Measurements from ENCODE around the gene FOXA2. TPM values are rescaled to one million over a fixed set of nuclear protein-coding genes. Genes with fewer than 3 reads are reported as not detected.
"Not testable (repeated sequence)": the region's sequence is repeated elsewhere in the genome, so short reads cannot be mapped to it uniquely, and the experiment has no call there.

FOXA2 gene
- total RNA-seq, 1 donor from 2014 or later = not detected

DNA sequence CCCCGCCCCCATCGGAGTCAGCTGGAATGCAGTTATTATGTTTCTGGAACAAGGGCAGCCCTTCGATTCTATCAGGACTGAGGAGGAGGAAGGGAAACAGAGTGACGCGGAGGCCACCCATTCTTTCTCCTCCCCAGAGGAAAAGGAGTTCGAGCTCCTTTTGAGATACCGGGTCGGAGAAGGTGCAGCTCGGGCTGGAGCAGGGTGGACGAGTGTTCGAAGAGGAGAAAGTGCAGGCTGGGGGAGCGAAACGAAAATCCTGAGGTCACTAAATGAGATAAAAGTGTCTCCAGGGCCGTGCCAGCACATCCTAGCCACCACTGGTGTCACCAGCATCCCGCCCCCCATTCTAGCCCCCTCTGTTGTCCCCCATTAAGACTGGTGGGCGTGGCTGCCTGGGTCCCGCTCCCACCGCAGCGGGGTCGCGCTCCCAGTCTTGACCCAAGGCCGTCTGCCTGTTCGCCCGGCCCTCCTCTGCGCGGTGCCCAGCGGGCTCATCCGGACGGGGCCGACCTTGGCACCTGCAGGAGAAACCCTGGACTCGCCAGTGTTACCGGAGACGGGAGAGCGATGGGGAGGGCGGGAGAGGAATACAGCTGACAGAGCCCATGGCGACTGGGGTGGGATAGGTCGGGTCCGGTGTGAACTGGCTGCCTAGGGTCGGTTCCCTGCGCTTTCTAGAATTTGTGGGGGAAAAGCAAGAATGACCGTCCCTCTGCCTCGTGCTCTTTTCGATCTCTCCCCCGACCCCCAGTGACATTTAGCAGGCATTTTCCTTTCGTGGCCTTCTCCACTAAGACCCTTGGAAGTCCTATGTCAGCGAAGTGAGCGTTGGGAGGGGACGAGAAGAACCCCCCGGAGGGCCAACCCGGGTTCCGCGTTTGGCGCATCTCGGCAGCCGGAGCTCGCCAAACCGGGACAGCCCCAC is 16.2 kb downstream of the FOXA2 start:
- no peak for DNase-seq (ENCODE audit: low read depth in 2 of 2)

DNA sequence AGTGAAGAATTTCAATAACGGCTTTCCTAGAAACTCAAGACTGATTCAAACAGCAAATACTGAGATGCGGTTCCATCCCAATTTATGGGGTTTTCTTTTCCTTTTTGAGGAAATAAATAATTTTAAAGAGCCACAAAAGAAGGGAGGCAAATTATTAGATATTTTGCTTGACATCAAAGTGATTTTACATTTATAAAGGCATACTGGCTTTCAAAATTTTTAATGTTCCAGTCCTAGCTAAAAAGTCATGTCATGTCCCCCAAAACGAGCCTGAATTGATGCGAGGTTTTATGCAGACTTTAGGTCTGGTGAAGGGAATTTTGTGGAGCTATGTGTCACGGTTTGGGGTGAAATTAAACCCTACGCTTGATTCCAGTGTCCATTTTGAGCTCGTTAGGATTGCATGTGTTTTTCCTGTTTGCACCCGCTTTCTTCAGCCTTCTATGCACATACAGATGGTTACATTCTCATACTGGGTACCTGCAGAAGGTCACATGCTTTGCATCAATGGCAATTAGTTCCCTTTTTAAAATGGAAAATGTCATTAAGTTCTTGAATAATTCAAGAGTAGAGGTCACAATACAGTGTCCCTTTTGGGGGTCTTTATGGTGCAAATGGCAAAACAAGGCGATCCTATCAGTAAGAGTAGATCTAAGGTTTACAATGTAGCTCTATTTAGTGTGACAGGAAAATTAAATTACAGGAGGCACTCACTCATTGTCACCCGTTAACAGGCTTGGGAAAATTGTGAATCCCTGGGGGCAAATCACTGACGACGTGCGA is 17.3 kb downstream of the FOXA2 start:
- DNase-seq (ENCODE audit: low read depth in 2 of 2) = no peak

DNA sequence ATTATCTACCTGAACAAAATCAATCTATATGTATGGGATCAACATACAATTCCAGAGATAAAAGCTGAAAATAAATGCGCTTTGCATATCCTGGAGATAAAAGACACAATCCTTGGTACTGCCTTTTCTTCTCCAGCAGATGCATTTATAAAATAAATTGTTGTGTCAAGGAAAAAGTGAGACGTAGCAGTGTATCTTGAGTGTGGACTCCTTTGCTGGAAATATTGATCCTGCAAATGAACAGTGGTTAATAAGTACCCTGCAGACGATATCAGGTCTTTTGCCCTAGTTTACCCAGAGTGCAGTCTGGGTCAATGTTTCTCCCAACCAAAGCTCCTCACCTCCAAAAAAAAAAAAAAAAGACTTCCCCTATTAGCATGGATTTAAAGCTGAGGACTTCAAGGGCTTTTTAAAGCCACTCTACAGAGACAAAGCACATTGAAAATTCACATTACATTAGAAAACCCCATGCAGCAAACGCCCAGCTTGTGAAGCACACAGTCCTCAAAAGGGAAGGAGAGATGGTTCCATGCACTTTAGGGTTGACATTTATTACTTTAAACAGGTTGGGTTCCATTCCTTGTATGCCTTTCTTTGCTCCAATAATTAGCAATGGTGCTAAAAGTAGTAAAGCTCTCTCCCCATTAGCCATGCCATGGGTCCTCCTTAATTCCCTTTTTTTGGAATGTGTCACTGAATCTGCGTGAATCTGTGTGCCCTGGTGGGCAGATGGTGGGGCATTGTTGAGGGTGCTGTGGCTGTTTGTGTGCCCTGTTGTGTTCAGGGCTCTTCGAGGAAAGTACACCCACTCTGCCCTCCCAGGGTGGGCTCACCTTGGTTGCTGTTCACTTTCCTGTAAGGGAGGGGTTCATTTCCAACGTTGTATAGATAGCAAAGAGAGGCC is 21.1 kb downstream of the FOXA2 start:
- no peak for DNase-seq (ENCODE audit: low read depth in 2 of 2)

DNA sequence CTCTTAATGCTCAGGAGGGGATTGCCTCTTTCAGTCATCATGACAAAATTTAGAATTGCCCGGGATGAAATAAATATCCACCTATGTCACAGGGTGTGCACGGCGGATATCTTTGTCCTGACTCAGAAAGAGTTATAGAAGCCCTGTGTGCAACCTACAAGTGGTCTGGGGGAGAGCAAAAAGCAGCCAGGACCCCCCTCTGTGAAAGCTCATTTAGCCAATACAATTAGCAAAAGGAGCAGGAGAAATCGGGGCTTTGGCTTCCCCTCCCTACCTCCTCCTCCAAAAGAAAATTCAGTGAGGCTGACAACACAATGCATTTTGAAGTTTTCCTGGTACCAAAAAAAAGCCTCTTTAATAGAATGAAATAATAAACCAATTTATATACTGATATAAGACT is 21.8 kb downstream of the FOXA2 start:
- no peak for DNase-seq (ENCODE audit: low read depth in 2 of 2)

DNA sequence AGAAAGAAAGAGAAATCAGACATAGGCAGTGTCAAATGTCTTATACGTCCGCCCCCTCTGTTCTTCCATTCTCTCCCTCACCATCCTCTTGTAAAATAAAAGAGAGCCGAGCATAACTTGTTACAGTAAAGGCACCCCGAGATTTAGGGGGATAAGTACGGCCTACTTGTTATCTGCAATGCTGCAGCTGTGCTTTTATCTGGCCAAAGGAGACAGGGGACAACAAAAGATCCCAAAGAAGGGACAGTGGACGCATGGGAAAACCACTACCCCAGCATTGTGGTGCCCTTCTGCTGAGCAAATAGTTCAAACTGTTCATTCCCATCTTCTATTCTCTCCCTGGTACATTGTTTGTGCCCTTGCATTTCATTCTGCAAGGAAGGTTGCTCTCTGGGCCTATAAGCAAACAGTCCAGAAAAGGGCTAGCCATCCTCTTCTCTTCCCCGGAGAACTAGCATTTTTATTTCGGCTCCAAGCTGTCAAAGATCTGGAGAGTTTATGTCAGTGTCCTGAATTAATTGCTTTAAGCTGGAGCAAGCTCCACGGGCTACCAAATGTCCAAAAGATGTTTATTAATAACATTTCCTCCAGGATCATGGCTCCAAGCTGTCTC is 22.3 kb downstream of the FOXA2 start:
- no peak for DNase-seq (ENCODE audit: low read depth in 2 of 2)

DNA sequence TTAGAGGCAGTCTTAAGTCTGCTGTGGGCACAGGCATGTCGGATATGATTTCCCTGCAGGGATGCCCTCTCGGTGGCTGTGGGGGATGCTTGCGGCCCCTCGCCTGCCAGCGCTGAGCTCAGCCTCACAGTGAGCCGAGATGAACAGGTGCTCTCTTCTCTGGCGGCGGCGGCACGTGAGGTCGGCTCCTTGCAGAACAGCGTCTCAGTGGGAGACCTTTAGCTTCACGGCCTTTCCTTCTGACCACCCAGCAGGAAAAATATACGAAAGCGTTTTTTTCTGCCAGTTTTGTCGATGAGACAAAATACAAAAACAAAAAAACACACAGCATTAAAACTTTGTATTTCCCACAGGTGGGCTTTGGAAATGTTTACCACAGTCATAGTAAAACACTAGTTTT is 23.6 kb downstream of the FOXA2 start:
- DNase-seq (ENCODE audit: low read depth in 2 of 2) = no peak

DNA sequence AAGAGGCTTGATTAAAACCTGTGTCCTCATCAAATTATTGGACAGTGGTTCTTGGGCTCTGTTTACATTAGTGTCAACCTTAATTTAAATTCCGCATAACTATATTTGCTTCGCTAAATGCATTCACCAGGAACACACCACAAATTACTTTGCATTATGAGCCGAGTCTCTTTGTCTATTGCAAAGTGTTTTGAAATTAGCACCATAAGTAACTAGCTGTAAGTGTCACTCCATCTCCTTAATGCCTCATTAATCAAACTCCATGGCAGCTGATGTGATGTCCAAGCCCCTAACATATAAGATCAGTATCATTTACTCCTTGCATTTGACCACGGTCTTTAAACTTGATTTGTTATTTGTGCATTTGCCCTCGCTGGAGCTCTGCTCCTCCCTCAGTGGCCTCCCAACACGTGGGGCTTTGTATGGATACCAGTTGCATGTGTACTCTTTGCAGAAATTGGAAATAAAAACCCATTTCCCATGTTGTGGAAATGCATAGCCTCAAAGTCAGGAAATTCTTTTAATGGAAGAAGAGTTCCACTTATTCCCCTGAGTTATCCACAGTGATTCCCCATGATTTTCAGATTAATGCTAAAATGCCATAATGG is 24.6 kb downstream of the FOXA2 start:
- no peak for DNase-seq (ENCODE audit: low read depth in 2 of 2)

DNA sequence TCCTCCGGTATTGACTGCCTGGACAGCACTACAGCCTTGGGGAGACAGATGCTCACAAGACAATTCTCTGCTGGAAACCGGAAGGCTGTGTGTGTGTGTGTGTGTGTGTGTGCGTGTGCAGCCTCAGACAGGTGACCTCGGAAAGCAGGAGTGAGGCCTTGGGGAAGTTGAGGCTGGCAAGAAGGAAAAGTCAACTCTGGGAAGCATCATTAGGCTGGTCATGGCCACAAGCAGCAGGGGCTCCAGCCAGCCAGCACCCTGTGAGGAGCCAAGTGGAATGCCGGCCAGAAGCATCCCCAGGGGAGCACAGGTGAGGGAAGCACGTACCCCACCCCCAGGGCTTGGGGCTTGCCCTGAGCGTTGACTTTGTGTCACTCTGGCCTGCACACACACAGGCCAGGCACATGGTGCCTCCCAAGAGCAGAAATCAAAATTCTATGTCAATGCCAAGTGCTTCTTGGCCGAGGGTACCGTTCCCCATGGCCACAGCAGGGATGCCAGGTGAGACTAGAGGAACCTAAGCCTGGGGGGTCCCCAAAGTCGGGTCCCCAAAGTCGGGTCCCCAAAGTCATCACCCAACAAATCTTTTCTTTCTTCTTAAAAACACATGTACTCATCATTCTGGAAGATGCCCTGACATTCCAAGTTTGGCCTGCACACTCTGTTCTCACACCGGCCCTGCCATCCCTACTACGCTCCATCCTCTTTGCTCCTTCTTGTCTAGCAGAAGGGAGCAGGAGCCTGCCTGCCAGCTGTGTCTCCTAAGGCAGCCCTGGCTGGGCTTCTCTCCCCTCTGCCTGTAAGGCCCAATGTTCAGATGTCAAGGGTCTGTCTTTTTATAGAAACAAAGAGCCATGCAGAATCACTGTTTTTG is 26.7 kb downstream of the FOXA2 start:
- no peak for DNase-seq (ENCODE audit: low read depth in 2 of 2)

DNA sequence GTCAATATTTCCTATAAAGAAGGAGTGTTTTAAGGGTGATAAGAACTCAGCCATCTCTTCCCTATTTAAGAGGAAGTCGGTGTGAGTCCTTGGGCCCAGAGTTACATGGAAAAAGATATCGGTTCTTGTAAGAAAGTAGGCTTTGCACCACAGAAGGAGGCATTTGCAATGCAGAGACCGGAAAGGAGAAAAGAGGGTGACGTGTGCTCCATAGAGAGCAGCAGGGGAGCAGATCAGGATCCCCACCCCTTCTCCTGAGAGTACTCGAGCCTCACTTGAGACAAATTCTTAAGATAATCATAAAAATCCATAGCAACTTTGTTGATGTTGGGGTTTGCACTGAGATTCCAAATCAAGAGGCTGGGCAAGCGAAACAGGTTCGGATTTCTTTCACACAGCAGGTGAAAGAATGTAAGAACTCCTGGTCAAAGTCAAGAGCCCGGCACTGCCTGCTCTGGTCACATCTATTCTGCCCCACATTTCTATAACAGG is 27.8 kb downstream of the FOXA2 start:
- no peak for DNase-seq (ENCODE audit: low read depth in 2 of 2)

DNA sequence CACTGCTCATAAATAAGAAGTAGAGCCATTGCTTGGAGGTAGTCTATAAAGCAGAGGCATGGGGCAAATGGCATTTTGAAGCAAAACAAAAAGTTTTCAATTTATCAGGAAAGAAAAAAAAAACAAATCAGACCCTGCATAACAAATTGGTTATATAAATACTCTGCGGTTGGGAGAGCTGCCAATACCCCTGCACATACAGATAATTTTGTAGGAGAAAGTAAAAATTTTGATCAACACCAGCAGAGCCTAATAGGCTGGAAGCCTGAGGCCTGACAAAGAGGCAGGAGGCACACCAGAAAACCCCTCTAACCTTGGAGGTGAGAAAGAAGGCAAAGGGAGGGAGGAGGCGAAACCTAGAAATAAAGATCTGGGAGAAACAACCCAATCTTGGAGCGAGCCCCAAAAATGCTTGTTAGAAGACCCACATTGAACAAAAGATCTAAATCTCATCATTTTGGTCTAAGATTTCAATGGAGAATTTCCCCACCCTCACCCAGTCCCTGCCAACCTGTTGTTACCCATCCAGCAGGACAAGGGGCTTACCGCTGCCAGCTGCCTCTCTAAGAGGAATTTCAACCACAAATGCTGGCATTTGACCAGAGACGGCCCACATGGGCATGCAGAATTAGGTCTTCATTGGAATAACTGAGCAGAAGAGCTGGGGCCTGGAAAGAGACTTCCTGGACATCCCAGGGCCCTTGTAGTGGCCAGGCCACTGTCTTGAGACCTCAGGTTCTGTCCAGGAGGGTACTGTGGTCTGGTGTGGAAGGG is 28.4 kb downstream of the FOXA2 start:
- no peak for DNase-seq (ENCODE audit: low read depth in 2 of 2)

DNA sequence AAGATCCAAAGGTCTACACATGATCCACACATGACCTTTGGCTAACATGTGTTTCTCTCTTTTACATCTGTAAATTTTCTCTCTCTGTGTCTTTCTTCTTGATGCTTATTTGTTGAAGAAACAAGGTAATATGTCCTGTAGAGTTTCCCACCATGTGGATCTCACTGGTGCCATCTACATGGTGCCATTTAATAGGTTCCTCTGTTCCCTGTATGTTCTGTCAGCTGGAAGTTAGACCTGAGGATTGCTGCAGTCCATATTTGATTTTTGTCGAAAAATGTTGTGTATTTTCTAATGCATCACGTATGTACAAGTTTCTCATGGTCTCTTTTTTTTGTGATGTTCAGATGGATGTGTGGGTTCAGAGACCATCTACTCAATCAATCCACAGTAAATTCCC is 30.0 kb downstream of the FOXA2 start:
- DNase-seq (ENCODE audit: low read depth in 2 of 2) = no peak

DNA sequence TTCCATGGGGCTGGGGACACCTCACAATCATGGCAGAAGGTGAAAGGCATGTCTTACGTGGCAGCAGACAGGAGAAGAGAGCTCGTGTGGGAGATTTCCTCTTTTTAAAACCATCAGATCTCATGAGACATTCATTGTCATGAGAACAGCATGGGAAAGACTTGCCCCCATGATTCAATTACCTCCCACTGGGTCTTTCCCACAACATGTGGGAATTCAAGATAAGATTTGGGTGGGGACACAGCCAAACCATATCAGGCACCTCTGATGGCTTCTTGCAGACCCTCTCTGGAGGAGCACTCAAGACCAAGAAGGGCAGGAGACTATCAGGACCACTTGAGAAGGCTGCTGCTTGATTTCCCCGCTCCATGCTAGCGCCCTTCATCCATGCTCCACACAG is 33.9 kb downstream of the FOXA2 start:
- DNase-seq (ENCODE audit: low read depth in 2 of 2) = not testable (repeated sequence)

DNA sequence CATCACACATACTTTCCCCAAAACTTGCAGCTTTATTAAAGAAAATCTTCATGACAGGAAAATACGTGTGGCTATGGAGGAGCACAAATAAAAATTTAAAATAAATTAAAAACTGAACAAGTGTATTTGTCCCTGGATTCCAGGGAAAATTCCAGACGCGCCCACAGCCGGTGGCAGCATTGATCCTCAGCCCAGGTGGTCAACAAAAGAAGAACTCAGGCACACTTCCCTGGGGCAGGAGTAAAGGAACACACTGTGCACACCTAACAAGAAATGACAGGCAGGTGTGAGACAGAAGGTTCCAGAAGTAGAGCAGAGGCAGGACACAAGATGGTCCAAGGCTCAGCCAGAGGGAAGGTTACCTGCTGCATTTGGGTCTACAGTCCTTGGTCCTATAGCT is 36.3 kb downstream of the FOXA2 start:
- no peak for DNase-seq (ENCODE audit: low read depth in 2 of 2)

DNA sequence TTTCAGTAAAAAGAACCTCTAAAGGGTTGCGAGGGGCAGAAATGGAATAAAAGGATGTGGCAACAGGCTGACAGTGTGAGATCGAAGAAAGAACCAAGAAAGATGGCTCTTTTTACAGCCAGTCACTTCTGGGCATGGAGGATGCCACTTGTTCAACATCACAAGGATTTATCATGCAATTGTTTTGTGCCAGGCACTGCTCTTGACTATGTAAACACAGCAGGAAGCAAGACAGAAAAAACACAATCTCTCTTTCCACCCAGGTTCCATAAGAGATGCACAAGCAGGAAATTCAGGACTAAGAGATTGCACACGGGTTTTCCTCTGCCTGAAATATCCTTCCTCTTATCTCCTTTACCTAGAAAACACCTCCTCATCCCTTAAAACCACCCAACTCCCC is 38.0 kb downstream of the FOXA2 start:
- no peak for DNase-seq (ENCODE audit: low read depth in 2 of 2)

DNA sequence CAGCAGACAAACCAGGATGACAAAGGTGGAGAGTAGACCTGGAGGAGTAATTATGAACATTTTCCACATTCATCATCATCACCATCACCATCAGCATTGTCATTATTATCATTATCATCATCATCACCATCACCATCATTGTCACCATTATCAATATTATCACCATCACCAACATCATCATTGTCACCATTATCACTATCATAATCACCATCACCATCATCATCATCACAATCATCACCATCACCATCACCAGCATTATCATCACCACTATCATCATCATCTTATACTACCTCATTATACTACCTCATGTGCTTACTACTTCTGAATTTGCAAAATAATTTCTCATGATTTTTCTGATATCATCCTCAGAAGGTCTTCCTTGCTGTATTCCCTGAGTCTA is 39.3 kb downstream of the FOXA2 start:
- no peak for DNase-seq (ENCODE audit: low read depth in 2 of 2)

DNA sequence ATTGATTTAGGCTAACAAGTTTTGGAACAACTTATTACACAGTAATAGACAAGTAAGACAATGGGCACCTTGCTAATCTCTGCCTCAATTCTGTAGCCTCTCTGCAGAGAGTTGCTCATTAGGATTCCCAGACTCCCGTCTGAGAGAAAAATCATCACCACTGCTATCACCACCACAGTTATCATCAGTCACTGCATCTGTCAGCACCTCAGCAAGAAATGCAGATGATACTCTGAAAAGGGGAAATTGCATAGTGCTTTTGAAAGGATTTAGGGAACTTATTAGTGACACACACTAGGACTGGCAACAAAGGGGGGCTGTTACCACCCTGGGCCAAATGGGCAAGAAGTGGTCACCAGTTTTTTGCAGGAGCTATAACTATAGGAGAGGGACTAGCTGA is 39.9 kb downstream of the FOXA2 start:
- no peak for DNase-seq (ENCODE audit: low read depth in 2 of 2)

DNA sequence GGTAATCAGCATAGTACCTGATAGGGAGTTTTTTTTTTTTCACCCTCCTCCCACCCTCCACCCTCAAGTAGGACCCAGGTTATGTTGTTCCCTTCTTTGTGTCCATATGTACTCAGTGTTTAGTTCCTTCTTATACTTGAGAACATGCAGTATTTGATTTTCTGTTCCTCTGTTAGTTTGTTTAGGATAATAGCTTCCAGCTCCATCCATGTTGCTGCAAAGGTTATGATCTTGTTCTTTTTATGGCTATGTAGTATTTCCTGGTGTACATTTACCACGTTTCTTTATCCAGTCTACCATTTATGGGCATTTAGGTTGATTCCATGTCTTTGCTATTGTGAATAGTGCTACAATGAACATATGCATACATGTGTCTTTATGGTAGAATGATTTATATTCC is 41.9 kb downstream of the FOXA2 start:
- no peak for DNase-seq (ENCODE audit: low read depth in 2 of 2)

DNA sequence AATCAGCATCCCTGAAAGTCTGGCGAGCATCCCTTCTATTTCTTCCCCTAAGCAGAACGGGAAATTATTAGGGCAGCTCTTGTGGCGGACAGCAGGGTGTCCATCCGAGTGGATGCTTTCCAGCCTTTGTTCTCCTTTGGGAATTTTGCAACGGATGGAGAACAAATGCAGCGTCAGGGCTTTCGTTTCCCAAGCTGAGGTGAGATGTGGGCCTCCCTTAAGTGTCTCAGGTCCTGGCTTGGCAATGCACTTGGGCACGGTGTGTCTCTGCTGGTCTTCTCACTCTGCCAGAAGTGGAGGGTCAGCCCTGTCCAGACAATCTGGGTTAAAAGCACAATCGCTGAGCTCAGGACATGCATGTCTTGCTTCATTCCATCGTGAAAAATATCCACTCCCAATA is 43.5 kb downstream of the FOXA2 start:
- no peak for DNase-seq (ENCODE audit: low read depth in 2 of 2)

Data from lung microvascular endothelial cell (primary cell).